H9 (cell line): Measurements from ENCODE around the gene LMBR1. TPM values are rescaled to one million over a fixed set of nuclear protein-coding genes. Genes with fewer than 3 reads are reported as not detected.

Source experiments
- DNase-seq: peaks from one replicate; pipeline ENCODE4 v3.0.0-alpha.2; 2017
- H2AFZ ChIP-seq: one replicate; pipeline ENCODE4 v1.6.1; 2013; ENCODE audit warnings: mild to moderate bottlenecking, low read length, control low read depth, moderate library complexity
- H2AK5ac ChIP-seq: 2 replicates; pipeline ENCODE4 v1.6.1; 2013; ENCODE audit warnings: low read length, control low read depth, mixed read lengths; ENCODE audit not compliant: insufficient read length
- H2BK120ac ChIP-seq: one replicate; pipeline ENCODE4 v1.6.1; 2013; ENCODE audit warnings: low read depth, mild to moderate bottlenecking, low read length, control low read depth, inconsistent platforms; ENCODE audit not compliant: poor library complexity, severe bottlenecking
- H2BK12ac ChIP-seq: 2 replicates; pipeline ENCODE4 v1.6.1; 2013; ENCODE audit warnings: low read length, control low read depth, mixed read lengths, low read depth; ENCODE audit not compliant: insufficient read length
- H2BK15ac ChIP-seq: 2 replicates; pipeline ENCODE4 v1.6.1; 2013; ENCODE audit warnings: low read depth, low read length, control low read depth
- H2BK20ac ChIP-seq: one replicate; pipeline ENCODE4 v1.6.1; 2013; ENCODE audit warnings: low read depth, mild to moderate bottlenecking, low read length, control low read depth, inconsistent platforms; ENCODE audit not compliant: poor library complexity, severe bottlenecking
- H2BK5ac ChIP-seq: 2 replicates; pipeline ENCODE4 v1.6.1; 2013; ENCODE audit warnings: low read length, control low read depth, mixed read lengths; ENCODE audit not compliant: insufficient read length
- H3K14ac ChIP-seq: 2 replicates; pipeline ENCODE4 v1.6.1; 2013; ENCODE audit warnings: low read length, control low read depth; ENCODE audit not compliant: insufficient read depth
- H3K18ac ChIP-seq: 2 replicates; pipeline ENCODE4 v1.6.1; 2013; ENCODE audit warnings: low read depth, mild to moderate bottlenecking, mixed read lengths, low read length, control low read depth; ENCODE audit not compliant: insufficient read length
- H3K23ac ChIP-seq: 2 replicates; pipeline ENCODE4 v1.6.1; 2013; ENCODE audit warnings: low read length, control low read depth, mixed read lengths, low read depth; ENCODE audit not compliant: insufficient read length
- H3K23me2 ChIP-seq: 2 replicates; pipeline ENCODE4 v1.6.1; 2013; ENCODE audit warnings: low read depth, mild to moderate bottlenecking, mixed read lengths, low read length, control low read depth; ENCODE audit not compliant: insufficient read length, poor library complexity, severe bottlenecking
- H3K27ac ChIP-seq: 2 replicates; pipeline ENCODE4 v1.5.1; 2013; ENCODE audit warnings: low read length, control low read depth, mixed read lengths, low read depth; ENCODE audit not compliant: insufficient read length
- H3K27me3 ChIP-seq: 2 replicates; pipeline ENCODE4 v1.6.1; 2013; ENCODE audit warnings: low read length, control low read depth, inconsistent platforms; ENCODE audit not compliant: insufficient read depth
- H3K4ac ChIP-seq: 2 replicates; pipeline ENCODE4 v1.6.1; 2013; ENCODE audit warnings: low read depth, mild to moderate bottlenecking, control low read depth, inconsistent platforms, low read length, moderate library complexity
- H3K4me1 ChIP-seq: 2 replicates; pipeline ENCODE4 v1.6.1; 2013; ENCODE audit warnings: low read length, control low read depth, inconsistent platforms; ENCODE audit not compliant: insufficient read depth
- H3K4me2 ChIP-seq: 2 replicates; pipeline ENCODE4 v1.6.1; 2013; ENCODE audit warnings: low read length, control low read depth, mixed read lengths; ENCODE audit not compliant: insufficient read length, insufficient read depth
- H3K56ac ChIP-seq: 2 replicates; pipeline ENCODE4 v1.6.1; 2013; ENCODE audit warnings: low read depth, mild to moderate bottlenecking, mixed read lengths, low read length, control low read depth; ENCODE audit not compliant: insufficient read length
- H3K79me1 ChIP-seq: 2 replicates; pipeline ENCODE4 v1.6.1; 2013; ENCODE audit warnings: low read depth, mild to moderate bottlenecking, moderate library complexity, low read length, control low read depth, inconsistent platforms; ENCODE audit not compliant: insufficient read depth, poor library complexity, severe bottlenecking
- H3K79me2 ChIP-seq: 2 replicates; pipeline ENCODE4 v1.6.1; 2013; ENCODE audit warnings: low read length, control low read depth, inconsistent platforms; ENCODE audit not compliant: insufficient read depth
- H3K9ac ChIP-seq: 2 replicates; pipeline ENCODE4 v1.6.1; 2013; ENCODE audit warnings: low read length, control low read depth, mixed read lengths; ENCODE audit not compliant: insufficient read length; ENCODE audit errors: extremely low read depth
- H3K9me3 ChIP-seq: one replicate; pipeline ENCODE4 v1.6.1; 2013; ENCODE audit warnings: low read depth, low read length, inconsistent platforms; ENCODE audit not compliant: control insufficient read depth
- H3T11ph ChIP-seq: one replicate; pipeline ENCODE4 v1.6.1; 2013; ENCODE audit warnings: mild to moderate bottlenecking, low read length, control low read depth, inconsistent platforms
- H4K20me1 ChIP-seq: one replicate; pipeline ENCODE4 v1.6.1; 2013; ENCODE audit not compliant: control insufficient read depth, insufficient read length, insufficient read depth
- H4K5ac ChIP-seq: 2 replicates; pipeline ENCODE4 v1.6.1; 2013; ENCODE audit warnings: low read depth, mild to moderate bottlenecking, mixed read lengths, low read length, control low read depth; ENCODE audit not compliant: insufficient read length
- H4K8ac ChIP-seq: replicated peaks from 2 replicates; pipeline ENCODE4 v1.6.1; 2013; ENCODE audit warnings: low read length, control low read depth, mixed read lengths, low read depth; ENCODE audit not compliant: insufficient read length
- H4K91ac ChIP-seq: 2 replicates; pipeline ENCODE4 v1.6.1; 2013; ENCODE audit warnings: low read depth, mild to moderate bottlenecking, moderate library complexity, mixed read lengths, low read length, control low read depth; ENCODE audit not compliant: insufficient read length
- H3K27ac Mint-ChIP-seq, 3 experiments: 2 replicates in 2 of 3; 3 replicates in 1 of 3; pipeline ENCODE4 v1.8.0; 2020 to 2021; ENCODE audit warnings: mixed read lengths in 3 of 3, mild to moderate bottlenecking in 1 of 3, moderate library complexity in 1 of 3
- H3K27me3 Mint-ChIP-seq: 2 replicates; pipeline ENCODE4 v1.8.0; 2021; ENCODE audit warnings: low read depth, mild to moderate bottlenecking, moderate library complexity, mixed read lengths
- H3K36me3 Mint-ChIP-seq, 3 experiments: 2 replicates in 2 of 3; 3 replicates in 1 of 3; pipeline ENCODE4 v1.8.0; 2020 to 2021; ENCODE audit warnings: low read depth in 3 of 3, mixed read lengths in 3 of 3; ENCODE audit not compliant: insufficient read depth in 1 of 3
- H3K4me1 Mint-ChIP-seq, 2 experiments: 2 replicates each; pipeline ENCODE4 v1.8.0; 2020; ENCODE audit warnings: mixed read lengths in 2 of 2
- H3K4me3 Mint-ChIP-seq, 2 experiments: 2 replicates in 1 of 2; 3 replicates in 1 of 2; pipeline ENCODE4 v1.8.0; 2020 to 2021; ENCODE audit warnings: mild to moderate bottlenecking in 2 of 2, mixed read lengths in 2 of 2, moderate library complexity in 1 of 2
- H3K9me3 Mint-ChIP-seq, 2 experiments: 2 replicates in 1 of 2; 3 replicates in 1 of 2; pipeline ENCODE4 v1.8.0; 2020; ENCODE audit warnings: mild to moderate bottlenecking in 2 of 2, mixed read lengths in 2 of 2, moderate library complexity in 1 of 2
- CTCF ChIP-seq: fragments of 200-600 bp; sonication (generic); conservative IDR thresholded peaks from 3 replicates; pipeline ENCODE4 v1.8.0; 2021; ENCODE audit warnings: antibody characterized with exemption, mild to moderate bottlenecking
- WGBS: extraction: QIAGEN DNeasy Blood & Tissue Kit; methylation state at CpG from one replicate; pipeline ENCODE4 v1.1.7; 2013; ENCODE audit warnings: missing lambda C conversion rate, low lambda C conversion rate, mixed read lengths; ENCODE audit not compliant: insufficient read length; ENCODE audit errors: extremely low coverage; 5-methylcytosine and 5-hydroxymethylcytosine counted together
- total RNA-seq: library from RNA; stranded (reverse); gene quantifications from 2 replicates; pipeline ENCODE4 v1.2.1, GENCODE V29; 2021

Gene LMBR1
- total RNA-seq, 1 experiment from 2014 or later: 62.3 TPM

DNA sequence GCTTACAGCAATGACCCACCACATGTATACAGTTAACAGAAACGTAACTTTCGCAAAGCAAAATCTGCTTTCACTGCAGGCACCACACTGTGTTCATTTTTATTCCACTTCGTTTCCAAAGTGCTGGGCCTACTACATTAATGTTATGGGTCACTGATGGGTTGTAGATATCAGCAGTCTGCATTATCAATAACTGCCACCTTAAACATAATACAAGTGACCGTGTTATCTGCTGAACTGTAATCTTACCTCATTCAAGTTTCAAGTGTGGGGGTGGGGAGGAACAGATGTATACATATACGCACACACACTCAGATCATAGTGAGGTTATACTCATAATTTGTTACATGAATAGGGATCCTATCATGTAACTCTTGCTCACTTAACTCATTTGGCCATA, 231.3 kb downstream of the LMBR1 start:
- TF ChIP-seq CTCF: no peak
- Mint-ChIP-seq H3K4me3 (no peak overlapping the region), H3K27me3 (no peaks in the 10 kb centered on the region), H3K4me1 (peaks cover 29 to 31% of the 10 kb centered on the region in 2 experiments), H3K27ac (no peak overlapping the region), H3K36me3 (no peaks in the 10 kb centered on the region), H3K9me3 (no peaks in the 10 kb centered on the region)
- H4K5ac ChIP-seq: no peak overlapping the region
- no peak overlapping the region for H3K27ac ChIP-seq
- H3K9me3 ChIP-seq: no peaks in the 10 kb centered on the region
- peaks cover 9% of the 10 kb centered on the region; the same call in 1 of the 2 replicates for H3K4me1 ChIP-seq
- no peaks in the 10 kb centered on the region for H3K27me3 ChIP-seq
- H3K23me2 ChIP-seq: no peaks in the 10 kb centered on the region
- no peaks in the 10 kb centered on the region for H3K79me2 ChIP-seq
- H3K4me2 ChIP-seq: no peak overlapping the region
- no peak overlapping the region for H3T11ph ChIP-seq
- H2BK20ac ChIP-seq: no peak overlapping the region
- no peak overlapping the region for H3K14ac ChIP-seq
- no peaks in the 10 kb centered on the region for H4K20me1 ChIP-seq
- no peak overlapping the region for H4K8ac ChIP-seq
- no peaks in the 10 kb centered on the region for H3K79me1 ChIP-seq
- no peak overlapping the region for H3K18ac ChIP-seq
- no peak overlapping the region for H3K23ac ChIP-seq
- H2AFZ ChIP-seq: no peak overlapping the region
- H3K56ac ChIP-seq: no peak overlapping the region
- no peak overlapping the region for H4K91ac ChIP-seq
- no CpG with 5 or more reads among the region's 5 CpGs for WGBS
- DNase-seq: no peak
- H3K9ac ChIP-seq: no peak overlapping the region
- H3K4ac ChIP-seq: no peak overlapping the region
- H2BK5ac ChIP-seq: no peak overlapping the region
- H2BK12ac ChIP-seq: no peak overlapping the region
- H2BK15ac ChIP-seq: no peak overlapping the region
- H2BK120ac ChIP-seq: no peak overlapping the region
- no peak overlapping the region for H2AK5ac ChIP-seq
